GM23338 (cell line): Measurements from ENCODE around the gene TEKT4. TPM values are rescaled to one million over a fixed set of nuclear protein-coding genes. Genes with fewer than 3 reads are reported as not detected.
A peak's percentile ranks its signal among the peaks of the same experiment; 100 is the strongest.
"Not testable (repeated sequence)": the region's sequence is repeated elsewhere in the genome, so short reads cannot be mapped to it uniquely, and the experiment has no call there.

ENCODE experiments used
- ATAC-seq: fragments of 200-7000 bp; cut with Tn5 transposase; 3 replicates; pipeline ENCODE4 v1.9.1; 2020
- DNase-seq: peaks from one replicate; pipeline ENCODE4 v3.0.0-alpha.2; 2015; ENCODE audit warnings: low spot score
- H2AFZ ChIP-seq: fragments of 200-600 bp; sonication (generic); 2 replicates; pipeline ENCODE4 v1.8.0; 2016; ENCODE audit warnings: antibody characterized with exemption, mild to moderate bottlenecking, moderate library complexity
- H3F3A ChIP-seq: fragments of 200-600 bp; sonication (generic); replicated peaks from 2 replicates; pipeline ENCODE4 v1.8.0; 2017; ENCODE audit warnings: antibody characterized with exemption, mixed run types, low read depth
- H3K27ac ChIP-seq: fragments of 200-600 bp; sonication (generic); 2 replicates; pipeline ENCODE4 v1.6.1; 2016; ENCODE audit warnings: low read depth
- H3K27me3 ChIP-seq: fragments of 200-600 bp; sonication (generic); 2 replicates; pipeline ENCODE4 v1.8.0; 2016; ENCODE audit warnings: mild to moderate bottlenecking, mixed run types, moderate library complexity; ENCODE audit not compliant: insufficient read depth
- H3K36me3 ChIP-seq: fragments of 200-600 bp; sonication (generic); 2 replicates; pipeline ENCODE4 v1.8.0; 2016; ENCODE audit warnings: mild to moderate bottlenecking; ENCODE audit not compliant: insufficient read depth
- H3K4me1 ChIP-seq: fragments of 200-600 bp; sonication (generic); 2 replicates; pipeline ENCODE4 v1.8.0; 2016; ENCODE audit warnings: mild to moderate bottlenecking, moderate library complexity; ENCODE audit not compliant: insufficient read depth
- H3K4me2 ChIP-seq: fragments of 200-600 bp; sonication (generic); 2 replicates; pipeline ENCODE4 v1.7.1; 2017; ENCODE audit warnings: mixed run types
- H3K4me3 ChIP-seq: fragments of 200-600 bp; sonication (generic); 2 replicates; pipeline ENCODE4 v1.6.1; 2016; ENCODE audit warnings: mixed run types
- H3K79me2 ChIP-seq: fragments of 200-600 bp; sonication (generic); replicated peaks from 2 replicates; pipeline ENCODE4 v1.8.0; 2017; ENCODE audit warnings: mild to moderate bottlenecking; ENCODE audit not compliant: insufficient read depth
- H3K9me2 ChIP-seq: fragments of 200-600 bp; sonication (generic); 2 replicates; pipeline ENCODE4 v1.8.0; 2017; ENCODE audit not compliant: insufficient read depth
- H4K20me1 ChIP-seq: fragments of 200-600 bp; sonication (generic); replicated peaks from 2 replicates; pipeline ENCODE4 v1.8.0; 2017; ENCODE audit warnings: mild to moderate bottlenecking; ENCODE audit not compliant: insufficient read depth
- H3K27ac Mint-ChIP-seq: 2 replicates; pipeline ENCODE4 v1.8.0; 2020; ENCODE audit warnings: inconsistent platforms, mild to moderate bottlenecking, moderate library complexity, mixed read lengths
- H3K27me3 Mint-ChIP-seq: 3 replicates; pipeline ENCODE4 v1.8.0; 2022; ENCODE audit warnings: low read depth, mild to moderate bottlenecking, moderate library complexity, mixed read lengths, inconsistent platforms; ENCODE audit not compliant: insufficient read depth, poor library complexity
- H3K36me3 Mint-ChIP-seq: 3 replicates; pipeline ENCODE4 v1.8.0; 2021; ENCODE audit warnings: low read depth, mild to moderate bottlenecking, inconsistent platforms, moderate library complexity, mixed read lengths
- H3K4me1 Mint-ChIP-seq: 3 replicates; pipeline ENCODE4 v1.8.0; 2020; ENCODE audit warnings: mild to moderate bottlenecking, inconsistent platforms, mixed read lengths
- H3K4me3 Mint-ChIP-seq: 3 replicates; pipeline ENCODE4 v1.8.0; 2021; ENCODE audit warnings: moderate library complexity, mild to moderate bottlenecking, inconsistent platforms, mixed read lengths
- H3K9me3 Mint-ChIP-seq: 3 replicates; pipeline ENCODE4 v1.8.0; 2020; ENCODE audit warnings: moderate library complexity, mild to moderate bottlenecking, inconsistent platforms, mixed read lengths
- CREB1 ChIP-seq: fragments of 250-450 bp; sonication (Bioruptor Pico); IDR thresholded peaks from 2 replicates; pipeline ENCODE4 v1.5.0; 2020; ENCODE audit warnings: low read depth, mild to moderate bottlenecking, moderate library complexity
- EZH2 ChIP-seq: fragments of 200-600 bp; sonication (generic); IDR thresholded peaks from one replicate; pipeline ENCODE4 v1.8.0; 2017; ENCODE audit warnings: antibody characterized with exemption, mild to moderate bottlenecking, low read depth; ENCODE audit not compliant: unreplicated experiment
- STAT1 ChIP-seq: IDR thresholded peaks from one replicate; pipeline ENCODE4 v1.6.1; 2016; ENCODE audit warnings: antibody characterized with exemption; ENCODE audit not compliant: unreplicated experiment
- ZNF114 ChIP-seq: fragments of 250-450 bp; sonication (Bioruptor Pico); IDR thresholded peaks from 2 replicates; pipeline ENCODE4 v1.5.0; 2020; ENCODE audit warnings: mild to moderate bottlenecking, moderate library complexity
- ZNF331 ChIP-seq: fragments of 250-450 bp; sonication (Bioruptor Pico); IDR thresholded peaks from 2 replicates; pipeline ENCODE4 v1.5.0; 2020; ENCODE audit warnings: low read depth, mild to moderate bottlenecking, moderate library complexity
- polyA plus RNA-seq: library from polyadenylated mRNA; unstranded; fragments of >200 nt; fragmentation: Nextera tagmentation; extraction: Ambion mirVana; gene quantifications from 2 replicates; pipeline ENCODE4 v1.2.1, GENCODE V29; 2016
- total RNA-seq: library from RNA; depleted of rRNA; stranded (reverse); fragments of >200 nt; shearing (Covaris generic); gene quantifications from 2 replicates; pipeline ENCODE4 v1.2.3, GENCODE V29; 2014
- TF ChIP-seq, protein P1 (sequence below): IDR thresholded peaks from one replicate; pipeline ENCODE4 v1.6.1; 2018; ENCODE audit warnings: antibody characterized with exemption; ENCODE audit not compliant: unreplicated experiment

Gene TEKT4
- total and polyA plus RNA-seq, 2 experiments from 2014 or later = not detected

DNA sequence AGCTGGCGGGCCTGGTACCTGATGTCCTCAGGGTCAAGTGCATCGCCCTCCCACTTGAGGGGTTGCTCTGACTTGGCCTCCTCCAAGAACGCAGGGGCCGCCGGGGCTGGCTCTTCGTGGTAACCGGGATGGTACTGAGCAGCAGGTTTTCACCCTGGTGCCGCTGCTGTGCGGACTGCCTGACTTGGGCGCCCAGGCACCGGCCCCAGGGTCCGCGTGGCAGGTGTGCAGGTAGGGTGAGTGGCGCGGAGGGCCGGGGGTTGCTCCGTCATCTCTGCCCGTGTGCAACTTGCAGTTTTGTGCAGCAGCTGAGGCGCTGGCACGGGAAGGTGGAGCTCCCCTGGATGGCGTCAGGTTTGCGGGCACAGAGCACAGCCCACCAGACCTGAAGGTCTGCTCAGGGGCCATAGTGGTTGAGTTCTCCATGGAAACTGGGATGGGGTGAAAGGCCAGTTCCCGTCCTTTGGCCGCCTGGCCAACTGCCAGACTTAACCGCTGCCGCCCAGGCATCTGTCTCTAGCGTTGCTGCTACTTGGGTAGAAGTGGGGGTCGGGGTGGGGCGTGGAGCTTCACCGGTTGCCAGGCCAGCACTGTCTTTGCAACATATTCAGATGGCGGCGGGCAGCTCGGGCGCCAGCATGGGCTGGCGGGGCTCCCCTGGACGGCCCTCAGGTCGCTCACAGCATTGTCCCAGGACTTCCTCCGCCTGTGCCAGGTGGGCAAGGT is 12.9 kb upstream of the TEKT4 start:
- peak overlapping the region; percentile 80; the same call in 1 of the 2 replicates for H3K4me2 ChIP-seq
- not testable (repeated sequence) for H3F3A ChIP-seq, H3K4me1 ChIP-seq, H3K79me2 ChIP-seq, H4K20me1 ChIP-seq, H3K36me3 ChIP-seq, H3K27ac ChIP-seq, H3K27ac Mint-ChIP-seq, H3K9me3 Mint-ChIP-seq, DNase-seq, H3K36me3 Mint-ChIP-seq, H3K9me2 ChIP-seq, ATAC-seq, H2AFZ ChIP-seq, H3K4me1 Mint-ChIP-seq
- Mint-ChIP-seq H3K27me3 (peaks cover 63% of the 10 kb centered on the region), H3K4me3 (peak overlapping the region; percentile 77)
- peaks cover 99% of the 10 kb centered on the region for H3K27me3 ChIP-seq
- H3K4me3 ChIP-seq = peak overlapping the region; percentile 58; the same call in 1 of the 2 replicates

DNA sequence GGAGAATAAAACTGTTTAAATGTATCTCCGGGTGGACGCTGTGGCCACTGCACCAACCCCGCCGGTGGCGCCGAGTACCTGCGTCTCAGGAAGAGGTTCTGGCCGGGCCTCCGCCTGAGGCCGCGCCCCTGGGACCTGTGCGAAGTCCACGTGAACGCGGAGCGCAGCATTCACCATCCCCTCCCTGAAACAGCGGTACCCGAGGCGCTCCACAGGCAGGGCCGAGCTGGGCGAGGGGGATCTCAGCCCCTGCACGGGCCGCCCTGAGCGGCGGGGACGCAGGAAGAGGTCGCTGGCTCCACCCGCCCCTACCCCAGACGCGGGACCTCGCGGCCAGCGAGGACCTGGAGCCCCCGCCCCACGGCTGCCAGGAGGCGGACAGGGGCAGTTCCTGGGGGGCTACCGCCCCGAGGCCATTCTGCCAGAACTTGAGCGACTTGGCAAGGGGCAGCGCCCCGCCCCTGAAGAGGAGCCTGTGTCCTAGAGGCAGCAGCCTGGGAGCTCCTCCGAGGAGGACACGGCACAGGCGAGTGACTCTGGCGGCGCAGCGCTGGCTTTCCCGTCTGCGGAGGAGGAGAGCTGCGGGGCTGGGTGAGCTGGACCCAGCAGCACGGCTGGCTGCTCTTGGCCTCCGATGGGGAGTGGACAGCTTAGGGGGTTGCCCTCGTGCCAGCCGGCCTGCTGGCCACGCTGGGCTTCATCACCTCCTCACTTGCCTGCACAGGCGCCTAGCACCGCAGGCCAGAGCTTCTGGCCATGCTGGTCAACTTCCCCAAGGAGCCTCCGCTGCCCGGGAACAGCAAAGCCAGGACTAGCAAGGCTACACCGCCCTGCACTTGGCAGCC is 9.7 kb upstream of the TEKT4 start:
- DNase-seq (peak; percentile 61), ATAC-seq (peak; percentile 90)
- Mint-ChIP-seq H3K27ac (no peak overlapping the region), H3K36me3 (no peaks in the 10 kb centered on the region), H3K9me3 (no peaks in the 10 kb centered on the region), H3K4me1 (peaks cover 9% of the 10 kb centered on the region; the same call in 1 of the 3 replicates), H3K4me3 (peak overlapping the region; percentile 64), H3K27me3 (peaks cover 79% of the 10 kb centered on the region)
- Histone ChIP-seq H2AFZ (no peak overlapping the region), H3K27ac (no peak overlapping the region), H3K4me2 (peak overlapping the region; percentile 82), H3K79me2 (no peaks in the 10 kb centered on the region), H3F3A (no peaks in the 10 kb centered on the region), H4K20me1 (no peaks in the 10 kb centered on the region), H3K4me3 (peak overlapping the region; percentile 60), H3K4me1 (no peaks in the 10 kb centered on the region), H3K36me3 (no peaks in the 10 kb centered on the region), H3K9me2 (no peaks in the 10 kb centered on the region), H3K27me3 (peaks cover 99% of the 10 kb centered on the region)
- TF ChIP-seq, protein P1, sequence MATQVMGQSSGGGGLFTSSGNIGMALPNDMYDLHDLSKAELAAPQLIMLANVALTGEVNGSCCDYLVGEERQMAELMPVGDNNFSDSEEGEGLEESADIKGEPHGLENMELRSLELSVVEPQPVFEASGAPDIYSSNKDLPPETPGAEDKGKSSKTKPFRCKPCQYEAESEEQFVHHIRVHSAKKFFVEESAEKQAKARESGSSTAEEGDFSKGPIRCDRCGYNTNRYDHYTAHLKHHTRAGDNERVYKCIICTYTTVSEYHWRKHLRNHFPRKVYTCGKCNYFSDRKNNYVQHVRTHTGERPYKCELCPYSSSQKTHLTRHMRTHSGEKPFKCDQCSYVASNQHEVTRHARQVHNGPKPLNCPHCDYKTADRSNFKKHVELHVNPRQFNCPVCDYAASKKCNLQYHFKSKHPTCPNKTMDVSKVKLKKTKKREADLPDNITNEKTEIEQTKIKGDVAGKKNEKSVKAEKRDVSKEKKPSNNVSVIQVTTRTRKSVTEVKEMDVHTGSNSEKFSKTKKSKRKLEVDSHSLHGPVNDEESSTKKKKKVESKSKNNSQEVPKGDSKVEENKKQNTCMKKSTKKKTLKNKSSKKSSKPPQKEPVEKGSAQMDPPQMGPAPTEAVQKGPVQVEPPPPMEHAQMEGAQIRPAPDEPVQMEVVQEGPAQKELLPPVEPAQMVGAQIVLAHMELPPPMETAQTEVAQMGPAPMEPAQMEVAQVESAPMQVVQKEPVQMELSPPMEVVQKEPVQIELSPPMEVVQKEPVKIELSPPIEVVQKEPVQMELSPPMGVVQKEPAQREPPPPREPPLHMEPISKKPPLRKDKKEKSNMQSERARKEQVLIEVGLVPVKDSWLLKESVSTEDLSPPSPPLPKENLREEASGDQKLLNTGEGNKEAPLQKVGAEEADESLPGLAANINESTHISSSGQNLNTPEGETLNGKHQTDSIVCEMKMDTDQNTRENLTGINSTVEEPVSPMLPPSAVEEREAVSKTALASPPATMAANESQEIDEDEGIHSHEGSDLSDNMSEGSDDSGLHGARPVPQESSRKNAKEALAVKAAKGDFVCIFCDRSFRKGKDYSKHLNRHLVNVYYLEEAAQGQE = no peak
- TF ChIP-seq ZNF114 (CRISPR knock-in tag) (no peak), ZNF331 (CRISPR knock-in tag) (no peak), STAT1 (no peak), CREB1 (CRISPR knock-in tag) (no peak), EZH2 (peak; percentile 47)

DNA sequence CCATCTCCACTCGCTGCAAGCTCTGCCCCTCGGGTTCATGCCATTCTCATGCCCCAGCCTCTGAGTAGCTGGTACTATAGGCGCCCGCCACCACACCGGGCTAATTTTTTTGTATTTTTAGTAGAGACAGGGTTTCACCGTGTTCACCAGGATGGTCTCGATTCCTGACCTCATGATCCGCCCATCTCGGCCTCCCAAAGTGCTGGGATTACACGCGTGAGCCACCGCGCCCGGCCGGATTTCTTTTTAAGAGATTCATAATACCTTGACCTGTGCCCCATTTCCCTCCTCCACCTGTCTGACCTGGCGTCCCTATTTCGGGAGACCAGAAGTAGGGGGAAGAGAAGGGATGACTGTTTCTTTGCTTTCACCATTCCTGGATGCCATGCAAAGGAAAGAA is 8.3 kb upstream of the TEKT4 start:
- DNase-seq, H3K9me2 ChIP-seq, H3K79me2 ChIP-seq, H3K4me1 Mint-ChIP-seq, H3K9me3 Mint-ChIP-seq, H3K4me2 ChIP-seq, ATAC-seq, H3K27ac ChIP-seq, H2AFZ ChIP-seq, H4K20me1 ChIP-seq, H3K36me3 Mint-ChIP-seq, H3K4me1 ChIP-seq, H3K27ac Mint-ChIP-seq, H3F3A ChIP-seq, H3K4me3 ChIP-seq, H3K36me3 ChIP-seq, H3K4me3 Mint-ChIP-seq: not testable (repeated sequence)
- peaks cover 100% of the 10 kb centered on the region for H3K27me3 ChIP-seq
- H3K27me3 Mint-ChIP-seq = peaks cover 68% of the 10 kb centered on the region
